GM21619 (cell line): Measurements from ENCODE around the gene ENOX2.
"Not testable (repeated sequence)": the region's sequence is repeated elsewhere in the genome, so short reads cannot be mapped to it uniquely, and the experiment has no call there.

ENCODE experiments used
- ATAC-seq: cut with Tn5 transposase; IDR thresholded peaks from one replicate; pipeline ENCODE4 v1.9.1; 2021; ENCODE audit not compliant: unreplicated experiment

Gene ENOX2

GRCh38 chrX:130827648-130828047 lies 75.4 kb downstream of the ENOX2 start:
- ATAC-seq, result no peak

DNA sequence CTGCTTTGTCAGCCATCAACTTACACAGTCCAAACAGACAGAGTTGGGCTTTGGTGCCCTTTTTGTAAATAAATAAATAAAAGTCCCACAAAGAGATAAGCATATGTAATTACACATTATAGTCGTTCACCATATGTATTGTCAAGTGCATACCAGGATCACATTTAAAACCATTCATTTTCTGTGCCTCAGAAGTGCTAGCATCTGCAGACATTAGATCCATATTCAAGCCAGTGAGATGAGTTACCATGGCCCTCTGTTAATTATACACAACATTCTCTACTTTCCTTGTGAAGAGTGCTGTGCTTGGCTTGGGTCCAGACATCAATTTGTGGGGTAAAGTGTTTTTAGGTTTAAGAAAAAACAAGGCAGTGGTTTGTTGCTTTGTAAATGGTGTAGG lies 76.8 kb downstream of the ENOX2 start:
- ATAC-seq, result no peak

GRCh38 chrX:130825525-130825924 lies 77.5 kb downstream of the ENOX2 start:
- no peak for ATAC-seq

DNA sequence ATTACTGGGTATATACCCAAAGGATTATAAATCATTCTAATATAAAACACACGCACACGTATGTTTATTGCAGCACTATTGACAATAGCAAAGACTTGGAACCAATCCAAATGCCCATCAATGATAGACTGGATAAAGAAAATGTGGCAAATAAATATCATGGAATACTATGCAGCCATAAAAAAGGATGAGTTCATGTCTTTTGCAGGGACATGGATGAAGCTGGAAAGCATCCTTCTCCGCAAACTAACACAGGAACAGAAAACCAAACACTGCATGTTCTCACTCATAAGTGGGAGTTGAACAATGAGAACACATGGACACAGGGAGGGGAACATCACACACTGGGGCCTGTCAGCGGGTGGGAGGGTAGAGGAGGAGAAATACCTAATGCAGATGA lies 83.6 kb downstream of the ENOX2 start:
- ATAC-seq, result not testable (repeated sequence)

DNA sequence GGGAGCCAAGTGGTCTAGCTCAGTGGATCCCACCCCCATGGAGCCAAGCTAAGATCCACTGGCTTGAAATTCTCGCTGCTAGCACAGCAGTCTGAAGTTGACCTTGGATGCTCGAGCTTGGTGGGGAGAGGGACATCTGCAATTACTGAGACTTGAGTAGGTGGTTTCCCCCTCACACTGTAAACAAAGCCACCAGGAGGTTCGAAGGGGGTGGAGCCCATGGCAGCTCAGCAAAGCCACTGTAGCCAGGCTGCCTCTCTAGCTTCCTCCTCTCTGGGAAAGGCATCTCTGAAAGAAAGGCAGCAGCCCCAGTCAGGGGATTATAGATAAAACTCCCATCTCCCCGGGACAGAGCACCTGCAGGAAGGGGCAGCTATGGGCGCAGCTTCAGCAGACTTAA lies 89.1 kb downstream of the ENOX2 start:
- not testable (repeated sequence) for ATAC-seq

- no peak for ATAC-seq
These were observed 92.4 kb downstream of the ENOX2 start for GRCh38 chrX:130810561-130810960.

DNA sequence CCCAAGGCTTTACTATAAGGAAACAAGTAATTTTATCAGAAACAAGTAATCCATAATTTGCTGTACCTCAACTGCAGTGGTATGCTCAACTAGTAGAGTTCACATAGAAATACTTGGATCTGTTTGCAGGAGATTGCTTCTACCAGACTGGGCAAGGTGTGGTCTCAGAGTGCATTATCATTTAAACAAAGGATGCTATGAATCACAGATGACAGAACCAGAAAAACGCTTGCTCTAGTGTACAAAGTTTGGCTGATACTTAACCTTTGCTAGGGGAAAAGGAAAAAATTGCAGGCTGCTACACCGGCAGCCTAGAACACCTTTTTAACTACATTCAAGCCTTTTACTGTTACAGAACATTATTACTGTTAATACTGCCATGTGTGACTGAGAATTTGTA lies 97.1 kb downstream of the ENOX2 start:
- ATAC-seq, result no peak

DNA sequence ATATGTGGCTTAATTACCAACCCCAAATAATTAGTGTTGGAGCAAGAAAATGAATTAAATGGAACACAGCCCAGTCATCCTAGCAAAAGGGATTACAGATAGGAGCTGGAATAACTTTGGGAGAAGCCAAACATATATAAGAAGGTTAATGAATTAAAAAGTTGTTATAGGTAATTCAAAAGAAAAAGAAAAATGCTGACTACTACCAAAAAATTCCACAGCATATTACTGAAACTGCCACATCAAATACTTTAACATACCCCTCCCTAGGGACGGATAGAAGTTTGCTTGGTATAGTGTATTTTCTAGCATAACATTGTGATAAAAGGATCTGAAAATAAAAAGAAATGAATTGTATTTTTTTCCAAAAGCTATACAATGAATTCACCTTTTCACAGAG lies 99.5 kb downstream of the ENOX2 start:
- no peak for ATAC-seq

- no peak for ATAC-seq
These were observed 101.1 kb downstream of the ENOX2 start for GRCh38 chrX:130801901-130802300.

DNA sequence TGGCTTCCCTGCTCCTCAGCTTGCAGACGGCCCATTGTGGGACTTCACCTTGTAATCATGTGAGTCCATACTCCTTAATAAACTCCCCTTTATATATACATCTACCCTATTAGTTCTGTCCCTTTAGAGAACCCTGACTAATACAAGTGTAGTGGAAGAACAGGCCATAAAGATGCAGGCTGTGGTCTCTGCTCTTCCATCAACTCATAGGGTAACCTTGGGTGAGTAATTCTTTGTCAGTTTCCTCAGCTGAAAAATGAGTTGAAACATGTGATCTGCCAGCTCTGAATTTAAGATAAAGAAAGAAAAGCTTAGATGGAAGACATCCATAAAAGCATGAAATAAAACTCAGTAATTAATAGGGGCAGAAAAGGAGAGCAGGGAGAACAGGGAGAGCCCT lies 103.6 kb downstream of the ENOX2 start:
- ATAC-seq, result no peak

DNA sequence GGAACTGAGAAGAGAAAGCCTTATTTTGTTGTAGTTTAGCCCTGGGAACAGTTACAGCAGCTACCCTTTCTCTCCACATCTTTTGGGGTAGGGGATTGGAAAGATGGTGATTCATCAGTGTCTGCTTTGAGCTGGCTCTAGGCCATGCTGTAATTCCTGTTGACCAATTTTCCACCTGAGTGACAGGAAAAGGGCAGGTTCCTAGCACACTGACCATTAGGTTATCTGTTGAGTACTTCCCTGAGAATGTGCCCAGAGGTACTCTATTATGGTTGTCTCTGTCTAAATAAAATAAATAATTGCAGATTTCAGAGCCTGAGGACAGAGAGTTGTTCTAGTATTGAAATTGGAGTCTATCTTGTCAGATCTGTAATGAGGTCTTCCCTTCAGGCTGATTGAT lies 109.0 kb downstream of the ENOX2 start:
- no peak for ATAC-seq

DNA sequence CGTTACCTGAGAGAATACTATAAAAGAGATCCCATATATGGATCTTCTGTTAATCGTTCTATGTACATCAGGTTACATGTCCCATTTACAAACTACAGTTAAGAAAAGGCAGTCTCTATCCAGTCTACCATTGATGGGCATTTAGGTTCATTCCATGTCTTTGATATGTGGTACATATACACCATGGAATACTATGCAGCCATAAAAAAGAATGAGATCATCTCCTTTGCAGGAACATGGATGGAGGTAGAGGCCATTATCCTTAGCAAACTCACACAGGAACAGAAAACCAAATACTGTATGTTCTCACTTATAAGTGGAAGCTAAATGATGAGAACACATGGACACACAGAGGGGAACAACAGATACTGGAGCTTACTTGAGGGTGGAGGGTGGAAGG lies 111.1 kb downstream of the ENOX2 start:
- ATAC-seq, result not testable (repeated sequence)

GRCh38 chrX:130789793-130790192 lies 113.2 kb downstream of the ENOX2 start:
- no peak for ATAC-seq

- no peak for ATAC-seq
These were observed 114.0 kb downstream of the ENOX2 start for GRCh38 chrX:130788786-130789581.

DNA sequence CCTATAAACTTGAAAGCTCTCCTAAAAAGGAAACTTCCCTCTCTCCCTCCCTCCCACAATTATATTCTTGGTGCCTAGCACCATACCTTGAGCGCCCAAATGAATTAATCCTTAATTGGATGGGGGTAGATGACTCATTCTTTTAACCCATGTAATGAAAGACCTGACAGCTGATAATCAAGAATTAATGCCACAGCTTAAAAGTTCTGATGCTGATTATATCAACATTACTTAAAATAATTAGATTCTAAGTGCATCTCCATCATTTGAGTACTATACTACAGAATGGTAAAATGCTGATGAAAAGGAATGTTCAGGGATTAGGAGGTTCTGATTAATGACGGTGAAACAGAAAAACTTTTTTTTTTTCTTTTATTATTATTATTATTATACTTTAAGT lies 117.0 kb downstream of the ENOX2 start:
- no peak for ATAC-seq

- no peak for ATAC-seq
These were observed 124.2 kb downstream of the ENOX2 start for GRCh38 chrX:130778773-130779172.

DNA sequence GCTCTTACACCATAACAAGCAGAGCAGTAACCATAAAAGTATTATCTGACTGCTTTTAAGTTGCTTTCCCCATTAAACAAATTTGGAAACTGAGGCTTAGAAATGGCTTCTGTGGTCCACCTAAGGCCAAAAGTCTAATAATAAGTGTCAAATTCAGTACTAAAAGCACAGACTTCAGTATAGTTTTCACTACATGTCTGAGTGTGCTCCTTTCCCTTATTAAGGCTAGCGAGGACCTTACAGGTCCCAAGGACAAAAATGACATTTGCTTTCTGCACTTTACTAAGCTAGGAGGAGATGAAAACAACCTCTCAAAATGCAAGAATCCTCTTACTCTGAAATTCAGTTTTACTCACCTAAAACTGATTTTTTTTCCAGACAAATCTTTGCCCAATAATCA lies 127.2 kb downstream of the ENOX2 start:
- ATAC-seq, result no peak

DNA sequence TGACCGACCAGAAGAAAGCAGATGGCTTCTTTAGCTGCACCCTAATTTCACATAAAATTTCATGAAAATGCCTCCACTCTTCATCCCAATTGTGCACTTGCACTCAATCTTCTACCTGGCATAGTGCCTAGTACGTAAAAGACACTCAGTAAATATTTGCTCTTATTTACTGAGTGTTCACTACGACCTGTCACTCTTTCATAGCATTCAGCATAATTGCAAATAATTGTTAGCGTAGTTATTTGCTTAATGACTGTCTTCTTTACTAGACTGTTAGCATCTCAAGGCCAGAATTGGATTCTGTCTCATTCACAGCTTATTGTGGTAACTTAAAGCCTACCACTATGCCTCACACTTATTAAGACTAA lies 130.2 kb downstream of the ENOX2 start:
- ATAC-seq, result no peak

DNA sequence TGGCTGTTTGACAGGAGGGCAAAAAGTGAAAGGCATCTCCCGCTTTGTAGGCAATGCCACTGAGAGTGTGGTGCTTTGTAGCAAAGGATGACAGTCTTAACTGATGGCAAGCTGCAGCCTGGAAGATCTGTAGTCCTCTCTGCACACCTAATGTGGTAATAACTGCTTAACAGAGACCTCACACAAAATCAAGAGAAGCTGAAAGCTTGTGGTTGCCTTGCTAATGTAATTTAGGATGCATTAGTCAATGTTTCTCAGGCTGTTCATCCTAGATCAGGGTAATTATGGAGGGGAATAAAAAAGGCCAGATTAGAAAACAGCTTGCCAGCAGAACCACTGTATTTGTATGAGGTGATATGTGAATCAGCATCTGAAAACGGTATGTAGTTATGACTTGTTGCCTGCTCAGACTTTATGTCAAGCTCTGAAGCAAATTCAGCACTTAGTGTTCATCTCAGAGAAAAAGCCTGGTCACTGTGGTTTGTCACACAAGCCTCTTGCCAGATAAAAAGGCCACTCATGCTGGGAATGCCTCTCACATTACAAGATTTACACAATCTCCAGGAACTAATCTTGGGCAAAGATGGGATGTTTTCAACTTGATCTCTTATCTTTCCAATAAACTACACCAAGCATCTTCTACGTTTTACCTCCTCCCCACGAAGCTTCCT lies 130.8 kb downstream of the ENOX2 start:
- ATAC-seq, result no peak

DNA sequence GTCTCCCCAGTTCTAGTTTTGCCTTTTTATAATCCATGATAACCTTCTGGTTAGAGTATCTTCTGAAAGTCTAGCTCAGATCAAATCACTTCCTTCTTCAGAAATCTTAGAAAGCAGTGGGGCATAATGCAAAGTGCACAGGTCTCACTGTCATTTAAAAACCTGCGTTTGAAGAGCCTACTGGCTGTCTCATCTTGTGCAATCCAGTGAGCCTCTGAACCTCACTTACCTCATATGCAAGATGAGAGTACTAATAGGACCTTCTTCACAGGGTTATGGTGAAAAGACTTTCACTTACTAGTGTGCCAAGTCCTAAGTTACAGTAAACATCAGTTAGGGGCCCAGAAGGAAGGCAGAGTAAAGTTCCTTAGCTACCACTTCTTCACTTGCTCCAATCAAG lies 131.4 kb downstream of the ENOX2 start:
- no peak for ATAC-seq

DNA sequence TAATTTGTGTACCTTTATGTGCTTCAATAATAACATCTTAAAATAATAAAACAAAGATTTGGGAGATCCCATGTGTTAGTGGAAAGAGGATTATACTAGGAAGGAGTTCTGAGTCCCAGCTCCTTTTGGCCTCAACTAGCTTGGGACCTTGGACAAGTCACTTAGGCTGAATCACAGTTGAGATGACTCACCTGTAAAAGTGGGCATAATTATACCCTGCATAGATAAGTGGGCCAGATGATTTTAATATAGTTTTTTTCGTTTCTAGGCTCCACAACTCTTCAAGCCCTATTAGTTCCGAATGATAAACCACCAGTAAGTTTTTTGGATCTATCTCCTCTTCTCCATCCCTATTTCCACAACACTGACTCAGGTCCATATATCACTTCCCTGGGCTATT lies 131.8 kb downstream of the ENOX2 start:
- no peak for ATAC-seq

- ATAC-seq, result no peak
These were observed 132.4 kb downstream of the ENOX2 start for GRCh38 chrX:130770615-130771014.

DNA sequence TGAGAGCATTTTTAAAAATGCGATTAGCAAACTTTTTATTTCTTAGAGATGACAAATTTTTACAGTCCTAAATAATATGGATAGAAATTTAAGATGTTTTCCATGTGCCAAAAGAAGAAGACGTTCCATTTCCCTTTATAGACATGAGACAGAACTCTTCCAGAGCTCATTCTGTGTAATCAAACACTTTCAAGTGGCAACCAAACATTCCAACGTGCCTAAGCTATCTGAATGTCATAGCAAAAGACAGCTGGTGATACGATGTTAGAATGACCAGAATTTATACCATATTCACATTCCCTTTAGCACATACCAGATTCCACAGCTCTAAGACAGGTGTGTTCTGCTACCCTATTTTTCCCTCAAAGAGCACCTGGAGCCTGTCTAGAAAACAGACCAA lies 133.2 kb downstream of the ENOX2 start:
- ATAC-seq, result no peak
